OCI-M2 (cell line): Measurements from ENCODE around the gene TMEM19.
"Not testable (repeated sequence)": the region's sequence is repeated elsewhere in the genome, so short reads cannot be mapped to it uniquely, and the experiment has no call there.

Experiments
- DNase-seq: peaks from one replicate; lab custom pipeline; 2025; ENCODE audit not compliant: unreplicated experiment; lab: John Stamatoyannopoulos, UW

Gene TMEM19

GRCh38 chr12:71664411-71665089, 21.3 kb upstream of the TMEM19 start:
- DNase-seq, result no peak

DNA sequence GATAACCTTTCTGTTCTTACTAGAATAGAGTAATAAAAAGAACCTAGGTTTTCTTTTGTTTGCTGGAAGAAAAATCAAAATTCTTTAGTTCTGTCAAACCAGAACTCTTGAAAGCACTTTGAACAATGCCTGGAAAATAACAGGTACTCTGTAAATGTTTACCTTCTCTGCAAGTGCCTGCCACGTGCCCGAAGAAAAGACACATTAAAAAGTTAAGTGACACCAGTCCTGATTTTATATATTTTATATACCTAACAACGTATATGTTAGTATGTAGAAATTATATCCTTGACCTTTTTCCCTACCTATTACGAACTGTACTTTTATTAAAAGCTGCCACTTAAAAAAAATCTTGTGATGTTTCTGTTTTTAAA, 20.8 kb upstream of the TMEM19 start:
- no peak for DNase-seq

- no peak for DNase-seq
Observed at GRCh38 chr12:71666259-71666658, 19.6 kb upstream of the TMEM19 start.

DNA sequence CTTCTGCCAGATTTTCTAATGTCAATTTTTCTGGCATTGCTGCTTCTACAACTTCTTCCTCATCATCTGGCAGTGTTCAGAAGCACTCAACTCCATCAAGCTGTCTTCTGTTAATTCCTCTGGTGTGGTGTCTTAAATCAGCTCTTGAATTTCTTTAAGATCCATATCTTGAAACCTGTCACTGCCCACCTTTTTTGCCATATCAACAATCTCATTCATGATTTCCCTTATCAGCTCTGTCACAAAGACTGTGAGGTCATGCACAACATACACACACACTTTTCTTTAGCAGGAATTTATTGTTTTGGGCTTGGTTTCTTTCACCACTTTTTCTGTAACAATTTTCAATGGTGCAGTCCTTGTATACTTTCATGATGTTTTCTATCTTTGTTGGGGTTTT, 14.6 kb upstream of the TMEM19 start:
- no peak for DNase-seq

DNA sequence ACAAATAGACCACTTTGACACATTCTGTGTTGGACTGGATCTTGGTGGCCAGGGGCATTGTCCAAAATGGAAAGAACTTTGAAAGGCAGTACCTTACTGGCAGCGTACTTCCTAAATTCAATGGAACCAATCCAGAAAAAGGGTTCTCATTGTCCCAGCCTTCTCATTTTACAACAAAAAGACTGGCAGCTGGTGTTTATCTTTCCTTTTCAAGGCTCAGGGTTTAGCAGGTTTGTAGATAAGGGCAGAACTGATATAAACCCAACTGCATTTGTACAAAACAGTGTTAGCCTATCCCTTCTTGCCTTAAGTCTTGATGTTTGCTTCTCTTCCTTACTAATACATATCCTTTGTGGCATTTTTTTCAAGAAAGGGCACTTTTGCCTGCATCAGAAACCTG, 14.1 kb upstream of the TMEM19 start:
- DNase-seq, result no peak

- DNase-seq, result no peak
Observed at GRCh38 chr12:71682466-71682865, 3.4 kb upstream of the TMEM19 start.

DNA sequence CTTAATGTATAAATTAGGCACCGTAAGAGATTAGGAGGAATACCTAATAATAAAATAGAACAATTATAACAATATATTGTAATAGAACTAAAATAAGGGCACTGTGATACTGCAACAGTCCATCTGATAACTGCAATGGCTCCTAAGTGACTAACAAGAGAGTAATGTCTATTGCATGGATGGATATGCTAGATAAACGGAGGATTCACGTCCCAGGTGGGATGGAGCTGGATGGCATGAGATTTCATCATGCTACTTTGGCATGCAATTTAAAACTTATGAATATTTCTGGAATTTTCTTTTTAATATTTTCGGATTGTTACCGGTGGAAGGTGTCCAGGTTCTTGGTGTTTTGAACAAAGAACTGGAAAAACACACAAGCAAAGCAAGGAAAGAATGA, 2.2 kb upstream of the TMEM19 start:
- DNase-seq, result no peak

- no peak for DNase-seq
Observed at GRCh38 chr12:71684081-71684480, 1.8 kb upstream of the TMEM19 start.

- DNase-seq, result no peak
Observed at GRCh38 chr12:71685312-71685906, 473 bp upstream of the TMEM19 start.

- DNase-seq, result no peak
Observed at GRCh38 chr12:71686658-71687025, 760 bp downstream of the TMEM19 start.

- not testable (repeated sequence) for DNase-seq
Observed at GRCh38 chr12:71687172-71687571, 1.3 kb downstream of the TMEM19 start.

- no peak for DNase-seq
Observed at GRCh38 chr12:71688961-71689570, 3.2 kb downstream of the TMEM19 start.

GRCh38 chr12:71691504-71692129, 5.7 kb downstream of the TMEM19 start:
- no peak for DNase-seq

- no peak for DNase-seq
Observed at GRCh38 chr12:71693126-71693525, 7.2 kb downstream of the TMEM19 start.

DNA sequence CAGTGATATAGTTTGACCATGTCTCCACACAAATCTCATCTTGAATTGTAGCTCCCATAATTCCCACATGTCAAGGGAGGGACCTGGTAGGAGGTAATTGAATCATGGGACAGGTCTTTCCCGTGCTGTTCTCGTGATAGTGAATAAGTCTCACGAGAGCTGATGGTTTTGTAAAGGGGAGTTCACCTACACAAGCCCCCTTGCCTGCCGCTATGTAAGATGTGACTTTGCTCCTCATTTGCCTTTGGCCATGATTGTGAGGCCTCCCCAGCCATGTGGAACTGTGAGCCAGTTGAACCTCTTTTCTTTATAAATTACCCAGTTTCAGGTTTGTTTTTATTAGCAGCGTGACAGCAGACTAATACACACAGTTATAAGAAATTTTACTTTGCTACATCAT, 7.8 kb downstream of the TMEM19 start:
- DNase-seq, result not testable (repeated sequence)

- DNase-seq, result no peak
Observed at GRCh38 chr12:71694099-71694820, 8.4 kb downstream of the TMEM19 start.

DNA sequence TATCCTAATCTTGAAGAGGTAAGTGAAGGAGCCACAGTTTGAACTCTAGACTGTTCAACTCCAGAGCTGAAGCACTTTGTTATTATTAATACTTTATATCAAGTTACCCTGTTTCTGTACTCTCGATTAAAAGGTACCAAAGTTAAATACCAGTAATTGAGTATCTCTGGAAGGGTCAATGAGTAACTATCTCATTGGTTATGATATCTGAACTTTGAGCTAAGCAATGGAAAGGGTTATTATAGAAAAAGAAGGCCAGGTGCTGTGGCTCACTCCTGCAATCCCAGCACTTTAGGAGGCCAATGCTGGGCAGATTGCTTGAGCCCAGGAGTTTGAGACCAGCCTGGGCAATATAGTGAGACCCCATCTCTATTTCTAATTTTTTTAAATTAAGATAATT, 9.9 kb downstream of the TMEM19 start:
- no peak for DNase-seq

- DNase-seq, result not testable (repeated sequence)
Observed at GRCh38 chr12:71702181-71702580, 16.3 kb downstream of the TMEM19 start.

GRCh38 chr12:71702590-71702989, 16.7 kb downstream of the TMEM19 start:
- DNase-seq, result no peak

DNA sequence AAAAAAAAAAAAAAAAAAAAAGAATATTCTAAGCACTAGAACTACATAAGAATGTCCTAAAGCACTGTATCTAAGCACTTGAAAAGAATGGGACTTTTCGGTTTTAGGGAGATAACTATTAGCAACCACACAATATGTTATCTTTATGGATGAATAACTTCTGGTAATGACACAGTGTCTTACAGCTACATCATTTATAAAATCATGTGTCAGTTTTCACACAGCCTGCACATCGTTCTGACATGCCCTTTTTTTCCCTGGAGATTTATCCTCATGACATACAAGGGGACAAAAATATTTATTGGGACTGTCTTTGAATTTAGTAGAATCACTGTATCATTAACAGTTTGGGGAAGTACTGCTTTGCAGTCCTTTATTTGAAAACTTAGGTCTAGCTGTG, 17.3 kb downstream of the TMEM19 start:
- DNase-seq, result no peak

- no peak for DNase-seq
Observed at GRCh38 chr12:71704920-71705319, 19.0 kb downstream of the TMEM19 start.

GRCh38 chr12:71708658-71709057, 22.8 kb downstream of the TMEM19 start:
- DNase-seq, result no peak
